GM13976 (cell line): Measurements from ENCODE around the gene SERTAD1.

ENCODE experiments used
- DNase-seq: peaks from one replicate; pipeline ENCODE4 v3.0.0; 2012; ENCODE audit warnings: low spot score
- in situ Hi-C: fragments of 300-500 bp; cut with MboI; formaldehyde crosslinking; loops from one replicate; pipeline ENCODE4 v1.12.0; 2022; ENCODE audit warnings: low sequenced_read_pairs, mixed read lengths, inconsistent platforms; ENCODE audit not compliant: unreplicated experiment
- TF ChIP-seq, protein P1 (sequence below): IDR thresholded peaks from 2 replicates; pipeline ENCODE4 v1.5.1; 2012; ENCODE audit warnings: borderline replicate concordance, mild to moderate bottlenecking; ENCODE audit not compliant: insufficient read depth; ENCODE audit errors: extremely low read depth, missing control alignments, control extremely low read depth

SERTAD1 gene

DNA sequence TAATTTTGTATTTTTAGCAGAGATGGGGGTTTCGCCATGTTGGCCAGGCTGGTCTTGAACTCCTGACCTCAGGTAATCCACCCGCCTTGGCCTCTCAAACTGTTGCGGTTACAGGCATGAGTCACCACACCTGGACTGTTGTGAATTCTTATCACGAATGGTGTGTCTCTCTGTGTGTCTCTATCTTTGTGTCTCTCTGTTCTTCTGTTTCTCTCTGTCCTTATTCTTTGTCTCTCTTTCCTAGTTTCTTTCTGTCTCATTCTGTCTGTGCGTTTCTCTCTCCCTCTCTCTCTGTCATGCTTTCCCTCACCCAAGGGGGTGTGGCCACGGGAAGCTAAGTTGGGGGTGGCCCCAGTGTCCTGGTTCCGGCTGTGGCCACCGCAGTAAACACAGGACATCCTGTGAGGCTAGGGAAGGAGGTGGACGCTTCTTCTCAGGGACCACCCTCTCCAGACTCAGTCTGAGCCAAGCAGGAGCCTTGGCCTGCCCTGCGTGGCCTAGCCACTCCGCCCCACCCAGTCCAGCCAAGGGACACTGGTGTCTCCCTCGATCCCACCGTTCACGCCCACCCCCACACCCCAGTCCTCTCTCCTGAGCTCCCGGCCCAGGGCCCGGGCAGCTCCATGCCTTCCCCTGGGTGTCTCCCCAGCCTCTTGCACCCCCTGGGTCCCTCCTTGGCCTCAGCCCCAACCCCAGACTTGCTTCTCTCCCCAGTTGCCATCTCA is 8.7 kb downstream of the SERTAD1 start:
- TF ChIP-seq, protein P1, sequence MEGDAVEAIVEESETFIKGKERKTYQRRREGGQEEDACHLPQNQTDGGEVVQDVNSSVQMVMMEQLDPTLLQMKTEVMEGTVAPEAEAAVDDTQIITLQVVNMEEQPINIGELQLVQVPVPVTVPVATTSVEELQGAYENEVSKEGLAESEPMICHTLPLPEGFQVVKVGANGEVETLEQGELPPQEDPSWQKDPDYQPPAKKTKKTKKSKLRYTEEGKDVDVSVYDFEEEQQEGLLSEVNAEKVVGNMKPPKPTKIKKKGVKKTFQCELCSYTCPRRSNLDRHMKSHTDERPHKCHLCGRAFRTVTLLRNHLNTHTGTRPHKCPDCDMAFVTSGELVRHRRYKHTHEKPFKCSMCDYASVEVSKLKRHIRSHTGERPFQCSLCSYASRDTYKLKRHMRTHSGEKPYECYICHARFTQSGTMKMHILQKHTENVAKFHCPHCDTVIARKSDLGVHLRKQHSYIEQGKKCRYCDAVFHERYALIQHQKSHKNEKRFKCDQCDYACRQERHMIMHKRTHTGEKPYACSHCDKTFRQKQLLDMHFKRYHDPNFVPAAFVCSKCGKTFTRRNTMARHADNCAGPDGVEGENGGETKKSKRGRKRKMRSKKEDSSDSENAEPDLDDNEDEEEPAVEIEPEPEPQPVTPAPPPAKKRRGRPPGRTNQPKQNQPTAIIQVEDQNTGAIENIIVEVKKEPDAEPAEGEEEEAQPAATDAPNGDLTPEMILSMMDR = no peak
- in situ Hi-C loops = no loop called here
- DNase-seq = peak; percentile 52

DNA sequence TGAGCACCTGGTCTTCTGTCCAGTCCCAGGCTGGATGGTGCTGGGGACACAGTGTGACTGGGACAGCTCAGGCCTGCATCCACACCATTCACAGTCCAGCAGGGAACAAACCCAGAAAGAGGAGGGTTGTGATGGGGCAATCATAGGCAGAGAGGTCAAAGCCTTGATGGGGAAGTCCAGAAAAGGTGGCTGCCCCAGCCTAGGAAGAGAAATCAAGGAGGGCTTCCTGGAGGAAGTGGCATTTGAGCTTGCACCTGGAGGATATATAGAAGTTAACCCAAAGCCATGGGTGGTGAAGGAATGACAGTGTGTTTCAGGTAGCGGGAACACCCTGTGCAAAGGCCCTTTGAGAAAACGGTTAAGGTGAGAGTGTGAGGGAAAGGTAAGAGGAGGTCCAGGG is 10.0 kb downstream of the SERTAD1 start:
- DNase-seq = peak; percentile 8
- in situ Hi-C loops = no loop called here
- TF ChIP-seq, protein P1 = no peak

DNA sequence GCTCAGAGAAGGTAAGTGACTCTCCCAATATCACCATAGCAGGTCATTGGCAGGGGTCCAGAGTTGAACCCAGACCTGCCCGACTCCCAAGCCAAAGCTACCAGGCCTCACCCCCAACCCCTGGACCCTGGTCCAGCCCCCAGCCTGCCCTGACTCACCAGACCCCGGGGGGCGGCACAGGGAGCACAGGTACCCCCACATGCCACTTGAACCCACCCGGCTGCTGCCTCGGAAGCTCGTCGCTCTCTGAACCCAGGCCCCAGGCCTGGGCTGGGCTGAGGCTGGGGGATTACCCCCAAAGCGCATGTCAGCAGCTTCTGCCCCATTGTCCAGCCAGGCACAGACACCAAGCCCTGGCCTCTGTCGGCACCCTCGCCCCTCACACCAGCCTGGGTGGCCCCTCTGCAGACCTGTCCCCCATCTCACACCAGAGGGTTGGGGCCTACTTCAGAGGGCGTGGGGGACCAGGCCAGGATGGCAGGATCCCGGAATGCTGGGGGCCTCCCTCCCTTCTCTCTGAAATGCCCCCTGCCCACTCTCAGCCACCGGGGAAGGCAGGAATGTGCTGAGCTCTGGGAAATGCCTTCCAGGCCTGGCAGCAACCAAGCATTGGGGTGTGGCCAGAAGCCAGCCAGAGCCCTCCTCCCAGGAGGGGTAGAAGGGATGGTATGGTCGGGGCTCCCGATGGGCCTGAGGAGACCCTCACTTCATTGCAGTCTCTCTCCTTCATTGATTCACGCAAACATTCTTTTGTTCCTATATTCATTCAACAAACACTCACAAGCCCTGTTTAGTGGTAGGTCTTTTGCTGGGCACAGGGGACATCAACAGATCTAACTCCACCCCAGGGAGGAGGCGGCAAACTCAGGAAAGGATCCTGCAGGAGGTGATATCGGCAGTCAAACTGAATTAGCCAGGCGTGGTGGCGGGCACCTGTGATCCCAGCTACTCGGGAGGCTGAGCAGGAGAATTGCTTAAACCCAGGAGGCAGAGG is 11.0 kb downstream of the SERTAD1 start:
- in situ Hi-C loops = no loop called here
- peak; percentile 12 for DNase-seq
- TF ChIP-seq, protein P1 = no peak

DNA sequence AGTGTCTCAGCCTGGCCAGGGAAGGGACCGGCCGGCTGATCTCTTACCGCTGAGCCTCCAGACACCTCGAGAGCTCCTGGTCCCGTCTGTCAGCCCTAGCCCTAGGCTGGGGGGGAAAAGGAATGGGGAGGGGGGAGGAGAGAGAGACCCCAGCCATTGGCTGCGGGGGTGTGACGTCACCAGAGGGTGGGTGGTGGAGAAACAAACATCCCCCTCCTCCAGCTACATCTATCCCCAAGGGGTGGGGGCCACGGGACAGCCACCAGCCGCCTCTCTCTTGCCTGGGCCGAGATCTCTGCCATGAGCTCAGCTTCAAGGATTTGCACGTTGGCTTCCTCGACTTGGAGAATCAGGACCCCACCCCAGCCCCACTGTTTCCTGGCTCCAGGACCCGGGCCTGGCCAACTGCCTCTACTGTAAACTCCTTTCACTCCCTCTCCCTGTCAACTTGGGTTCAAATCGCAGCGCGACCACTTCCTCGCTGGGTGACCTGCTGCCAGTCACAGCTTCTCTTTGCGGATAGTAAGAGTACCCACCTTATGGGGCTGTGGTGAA is 12.4 kb downstream of the SERTAD1 start, which contains the start of gene PRX:
Gene PRX, minus strand, starts transcription at position 88 of the 555 bp plus-strand sequence. CDS start 5,446 bp downstream, outside the sequence.
- in situ Hi-C loops = no loop called here
- TF ChIP-seq, protein P1 = no peak
- DNase-seq = peak; percentile 12

DNA sequence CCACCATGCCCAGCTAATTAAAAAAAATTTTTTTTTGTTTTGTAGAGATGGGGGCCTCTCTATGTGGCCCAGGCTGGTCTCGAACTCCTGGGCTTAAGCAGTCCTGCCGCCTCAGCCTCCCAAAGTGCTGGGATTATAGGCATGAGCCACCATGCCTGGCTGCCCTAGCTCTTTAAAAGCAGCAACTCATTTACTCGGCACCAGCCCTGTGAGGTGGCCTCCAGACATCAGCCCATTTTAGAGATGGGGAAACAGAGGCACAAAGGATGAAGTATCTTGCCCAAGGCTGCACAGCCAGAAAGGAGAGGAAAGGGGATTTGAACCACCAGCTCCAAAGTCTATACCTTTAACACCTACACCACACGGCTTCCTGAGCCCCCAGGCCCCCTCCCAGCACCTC is 12.9 kb downstream of the SERTAD1 start:
- in situ Hi-C loops = no loop called here
- TF ChIP-seq, protein P1 = no peak
- DNase-seq = no peak

DNA sequence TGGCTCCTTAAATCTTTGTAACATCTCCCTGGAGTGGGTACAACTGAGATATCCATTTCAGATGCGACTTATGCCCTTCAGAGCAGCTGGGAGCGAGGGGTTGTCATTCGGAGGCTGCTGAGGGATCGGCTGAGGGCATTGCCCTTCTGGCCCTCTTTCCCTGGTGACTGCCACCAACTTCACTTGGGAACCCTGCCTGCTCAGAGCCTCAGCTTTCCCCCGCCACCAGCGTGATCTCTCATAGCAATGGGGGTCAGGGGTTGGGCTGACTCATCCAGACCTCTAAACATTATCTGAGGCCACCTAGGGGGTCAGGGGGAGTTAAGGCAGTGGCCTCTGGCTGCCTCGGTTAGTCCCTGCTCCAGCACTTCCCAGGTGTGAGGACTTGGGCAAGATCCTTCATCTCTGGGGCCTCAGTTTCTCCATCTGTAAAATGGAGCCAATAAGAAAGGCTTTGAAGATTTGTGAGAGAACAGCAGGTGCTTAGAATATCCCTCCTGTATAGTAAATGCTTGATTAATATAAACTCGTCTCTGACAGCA is 13.8 kb downstream of the SERTAD1 start:
- in situ Hi-C loops = no loop called here
- TF ChIP-seq, protein P1 = no peak
- no peak for DNase-seq
